Dedifferentiated amniotic fluid mesenchymal stem cell (primary cell): Measurements from ENCODE around the gene PANK3.
"Not testable (repeated sequence)": the region's sequence is repeated elsewhere in the genome, so short reads cannot be mapped to it uniquely, and the experiment has no call there.

Experiments used
- DNase-seq: peaks from one replicate; pipeline ENCODE4 v3.0.0-alpha.2; 2016; ENCODE audit errors: extremely low spot score

Gene PANK3

GRCh38 chr5:168552146-168552545 is 27.0 kb downstream of the PANK3 start:
- peak; percentile 83 for DNase-seq

- DNase-seq = no peak
These were observed 28.5 kb downstream of the PANK3 start for GRCh38 chr5:168550656-168551055.

GRCh38 chr5:168549554-168549953 is 29.6 kb downstream of the PANK3 start:
- no peak for DNase-seq

- DNase-seq = no peak
These were observed 42.0 kb downstream of the PANK3 start for GRCh38 chr5:168537176-168537575.

GRCh38 chr5:168534351-168534750 is 44.8 kb downstream of the PANK3 start:
- not testable (repeated sequence) for DNase-seq

- DNase-seq = no peak
These were observed 46.9 kb downstream of the PANK3 start for GRCh38 chr5:168531987-168532864.

GRCh38 chr5:168531191-168531590 is 48.0 kb downstream of the PANK3 start:
- no peak for DNase-seq

- DNase-seq = no peak
These were observed 48.5 kb downstream of the PANK3 start for GRCh38 chr5:168530621-168531150.

- DNase-seq = no peak
These were observed 49.6 kb downstream of the PANK3 start for GRCh38 chr5:168529374-168530234.

- DNase-seq = no peak
These were observed 50.4 kb downstream of the PANK3 start, which contains the start of gene FBLL1 for GRCh38 chr5:168528521-168529373. TSS of gene FBLL1 (plus strand) at chr5:168529305. CDS start at chr5:168529505, 200 bp downstream.

- no peak for DNase-seq
These were observed 51.3 kb downstream of the PANK3 start for GRCh38 chr5:168527756-168528295.

GRCh38 chr5:168525856-168526255 is 53.3 kb downstream of the PANK3 start:
- no peak for DNase-seq

- no peak for DNase-seq
These were observed 65.2 kb downstream of the PANK3 start for GRCh38 chr5:168513861-168514428.

- DNase-seq = no peak
These were observed 76.5 kb downstream of the PANK3 start for GRCh38 chr5:168502563-168503237.
